Measurements from ENCODE around the gene OCEL1. TPM values are rescaled to one million over a fixed set of nuclear protein-coding genes. Genes with fewer than 3 reads are reported as not detected.

OCEL1 gene
- total and polyA plus RNA-seq, 2 of the 13 experiments (the other 11 are each of a cell fraction or from before 2014, with no cell fraction given): 10.6 to 17.2 TPM

GRCh38 chr19:17248011-17248776, 22.2 kb downstream of the OCEL1 start (continued):
- TF ChIP-seq FOXA1 (IDR thresholded peaks at IDR 0.05) (no peak), FOXA1 (CRISPR knock-in tag; IDR thresholded peaks at IDR 0.05) (no peak; the same call in 1 of the 2 replicates), CBFB (CRISPR knock-in tag; IDR thresholded peaks at IDR 0.05) (peak; percentile 100), ZBTB37 (CRISPR knock-in tag; IDR thresholded peaks at IDR 0.05) (0 out of 2 replicates have a peak, but pooled peaks have one; percentile 40), JUND (CRISPR knock-in tag; IDR thresholded peaks at IDR 0.05) (peak; percentile 81), ZFX (CRISPR knock-in tag; IDR thresholded peaks at IDR 0.05; ENCODE audit: low read depth) (peak; percentile 88), KAT7 (CRISPR knock-in tag; IDR thresholded peaks at IDR 0.05; ENCODE audit: borderline replicate concordance) (0 out of 2 replicates have a peak, but pooled peaks have one; percentile 53), RNF2 (conservative IDR thresholded peaks at IDR 0.05; ENCODE audit: low read depth) (no peak), ZNF773 (CRISPR knock-in tag; IDR thresholded peaks at IDR 0.05; ENCODE audit: borderline replicate concordance) (no peak), MTF2 (CRISPR knock-in tag; IDR thresholded peaks at IDR 0.05; ENCODE audit: borderline replicate concordance) (0 out of 2 replicates have a peak, but pooled peaks have one; percentile 61), HNRNPLL (IDR thresholded peaks at IDR 0.05; ENCODE audit: low read depth, low read length, poor library complexity, severe bottlenecking) (peak; percentile 51), PHB2 (IDR thresholded peaks at IDR 0.05; ENCODE audit: partially characterized antibody) (no peak), RXRB (CRISPR knock-in tag; IDR thresholded peaks at IDR 0.05; ENCODE audit: borderline replicate concordance) (peak; percentile 98), ZNF891 (CRISPR knock-in tag; IDR thresholded peaks at IDR 0.05) (peak; percentile 53), ZNF615 (CRISPR knock-in tag; IDR thresholded peaks at IDR 0.05; ENCODE audit: borderline replicate concordance) (0 out of 2 replicates have a peak, but pooled peaks have one; percentile 68), HDAC2 (CRISPR knock-in tag; IDR thresholded peaks at IDR 0.05) (peak; percentile 95), ZNF33B (CRISPR knock-in tag; IDR thresholded peaks at IDR 0.05) (peak; percentile 39; the same call in 1 of the 2 replicates), ZNF124 (CRISPR knock-in tag; IDR thresholded peaks at IDR 0.05) (no peak), NFE2L1 (CRISPR knock-in tag; IDR thresholded peaks at IDR 0.05; ENCODE audit: borderline replicate concordance) (no peak), HDAC1 (CRISPR knock-in tag; IDR thresholded peaks at IDR 0.05) (peak; percentile 97)
- TF ChIP-seq, protein P1, sequence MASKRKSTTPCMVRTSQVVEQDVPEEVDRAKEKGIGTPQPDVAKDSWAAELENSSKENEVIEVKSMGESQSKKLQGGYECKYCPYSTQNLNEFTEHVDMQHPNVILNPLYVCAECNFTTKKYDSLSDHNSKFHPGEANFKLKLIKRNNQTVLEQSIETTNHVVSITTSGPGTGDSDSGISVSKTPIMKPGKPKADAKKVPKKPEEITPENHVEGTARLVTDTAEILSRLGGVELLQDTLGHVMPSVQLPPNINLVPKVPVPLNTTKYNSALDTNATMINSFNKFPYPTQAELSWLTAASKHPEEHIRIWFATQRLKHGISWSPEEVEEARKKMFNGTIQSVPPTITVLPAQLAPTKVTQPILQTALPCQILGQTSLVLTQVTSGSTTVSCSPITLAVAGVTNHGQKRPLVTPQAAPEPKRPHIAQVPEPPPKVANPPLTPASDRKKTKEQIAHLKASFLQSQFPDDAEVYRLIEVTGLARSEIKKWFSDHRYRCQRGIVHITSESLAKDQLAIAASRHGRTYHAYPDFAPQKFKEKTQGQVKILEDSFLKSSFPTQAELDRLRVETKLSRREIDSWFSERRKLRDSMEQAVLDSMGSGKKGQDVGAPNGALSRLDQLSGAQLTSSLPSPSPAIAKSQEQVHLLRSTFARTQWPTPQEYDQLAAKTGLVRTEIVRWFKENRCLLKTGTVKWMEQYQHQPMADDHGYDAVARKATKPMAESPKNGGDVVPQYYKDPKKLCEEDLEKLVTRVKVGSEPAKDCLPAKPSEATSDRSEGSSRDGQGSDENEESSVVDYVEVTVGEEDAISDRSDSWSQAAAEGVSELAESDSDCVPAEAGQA (IDR thresholded peaks at IDR 0.05; ENCODE audit: low read depth): 0 out of 2 replicates have a peak, but pooled peaks have one; percentile 29
- TF ChIP-seq, protein P1 (CRISPR knock-in tag; IDR thresholded peaks at IDR 0.05; ENCODE audit: borderline replicate concordance): no peak
- TF ChIP-seq, protein P2, sequence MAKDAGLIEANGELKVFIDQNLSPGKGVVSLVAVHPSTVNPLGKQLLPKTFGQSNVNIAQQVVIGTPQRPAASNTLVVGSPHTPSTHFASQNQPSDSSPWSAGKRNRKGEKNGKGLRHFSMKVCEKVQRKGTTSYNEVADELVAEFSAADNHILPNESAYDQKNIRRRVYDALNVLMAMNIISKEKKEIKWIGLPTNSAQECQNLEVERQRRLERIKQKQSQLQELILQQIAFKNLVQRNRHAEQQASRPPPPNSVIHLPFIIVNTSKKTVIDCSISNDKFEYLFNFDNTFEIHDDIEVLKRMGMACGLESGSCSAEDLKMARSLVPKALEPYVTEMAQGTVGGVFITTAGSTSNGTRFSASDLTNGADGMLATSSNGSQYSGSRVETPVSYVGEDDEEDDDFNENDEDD (CRISPR knock-in tag; IDR thresholded peaks at IDR 0.05; ENCODE audit: borderline replicate concordance): peak; percentile 53; the same call in 1 of the 2 replicates

Measured in HepG2 (cell line).